AML-193 (cell line): Measurements from ENCODE around the gene CRTC1.

ENCODE experiments used
- DNase-seq, 2 experiments: peaks; one replicate each; lab custom pipeline; 2025; lab: John Stamatoyannopoulos, UW

Gene CRTC1

GRCh38 chr19:18651733-18652132, 31.7 kb upstream of the CRTC1 start:
- DNase-seq = no peak

- DNase-seq = no peak
Observed at GRCh38 chr19:18653853-18654252, 29.6 kb upstream of the CRTC1 start.

- DNase-seq = no peak
Observed at GRCh38 chr19:18654469-18654868, 29.0 kb upstream of the CRTC1 start.

GRCh38 chr19:18655173-18655844, 28.2 kb upstream of the CRTC1 start:
- DNase-seq = no peak

- DNase-seq = no peak
Observed at GRCh38 chr19:18656337-18657086, 27.0 kb upstream of the CRTC1 start.

GRCh38 chr19:18657590-18658365, 25.7 kb upstream of the CRTC1 start:
- DNase-seq = no peak

GRCh38 chr19:18658366-18658855, 25.1 kb upstream of the CRTC1 start:
- no peak for DNase-seq

GRCh38 chr19:18659281-18660050, 24.0 kb upstream of the CRTC1 start:
- no peak for DNase-seq

- no peak for DNase-seq
Observed at GRCh38 chr19:18660051-18660910, 23.2 kb upstream of the CRTC1 start.

GRCh38 chr19:18660939-18661670, 22.4 kb upstream of the CRTC1 start:
- DNase-seq = no peak

GRCh38 chr19:18662972-18663732, 20.3 kb upstream of the CRTC1 start:
- DNase-seq = no peak

GRCh38 chr19:18663940-18664530, 19.4 kb upstream of the CRTC1 start:
- no peak for DNase-seq

GRCh38 chr19:18665771-18666202, 17.7 kb upstream of the CRTC1 start:
- no peak for DNase-seq

- DNase-seq = no peak
Observed at GRCh38 chr19:18666317-18666716, 17.2 kb upstream of the CRTC1 start.

GRCh38 chr19:18666784-18667183, 16.7 kb upstream of the CRTC1 start:
- DNase-seq = no peak

- DNase-seq = no peak
Observed at GRCh38 chr19:18667531-18668251, 15.8 kb upstream of the CRTC1 start.

- DNase-seq = no peak
Observed at GRCh38 chr19:18668252-18668631, 15.2 kb upstream of the CRTC1 start.

GRCh38 chr19:18668744-18669523, 14.5 kb upstream of the CRTC1 start:
- DNase-seq = no peak
